IMR-90 (cell line): ENCODE measurements around the gene IL17RE. TPM values are rescaled to one million over a fixed set of nuclear protein-coding genes. Genes with fewer than 3 reads are reported as not detected.

Experiments used
- ATAC-seq: fragments of 200-7000 bp; cut with Tn5 transposase; 2 replicates; pipeline ENCODE4 v1.9.1; 2020; ENCODE audit warnings: low read depth, mild to moderate bottlenecking, moderate library complexity
- BruUV-seq: library from RNA; stranded (reverse); fragments of 400-500 nt; replicated peaks from 2 replicates; lab custom pipeline; 2021; lab: Mats Ljungman, UMichigan
- CTCF ChIA-PET: fragments of 300-600 bp; formaldehyde crosslinking; extraction: SDS; loops from one replicate; lab custom pipeline; 2021; ENCODE audit warnings: antibody characterized with exemption; lab: Yijun Ruan, JAX
- POLR2A ChIA-PET: fragments of 300-600 bp; sonication (Branson Sonifier 250); formaldehyde crosslinking; loops from one replicate; lab custom pipeline; 2022; ENCODE audit warnings: antibody characterized with exemption; ENCODE audit not compliant: unreplicated experiment; lab: Charles Lee
- DNase-seq: peaks from one replicate; pipeline ENCODE4 v3.0.0; 2013
- H2AFZ ChIP-seq: replicated peaks from 2 replicates; pipeline ENCODE3; 2013; ENCODE audit warnings: low read length, mild to moderate bottlenecking; ENCODE audit not compliant: poor library complexity
- H2AK5ac ChIP-seq: 2 replicates; pipeline ENCODE4 v1.6.1; 2013; ENCODE audit warnings: low read depth, low read length, inconsistent platforms
- H2AK9ac ChIP-seq: replicated peaks from 2 replicates; pipeline ENCODE3; 2013; ENCODE audit warnings: mild to moderate bottlenecking, low read depth, low read length, moderate library complexity; ENCODE audit not compliant: poor library complexity
- H2BK120ac ChIP-seq: 2 replicates; pipeline ENCODE4 v1.6.1; 2013; ENCODE audit warnings: low read depth, low read length, inconsistent platforms
- H2BK15ac ChIP-seq: 3 replicates; pipeline ENCODE4 v1.6.1; 2013; ENCODE audit warnings: low read depth, low read length, inconsistent platforms
- H2BK20ac ChIP-seq: 2 replicates; pipeline ENCODE4 v1.6.1; 2013; ENCODE audit warnings: low read depth, mild to moderate bottlenecking, inconsistent platforms, low read length, moderate library complexity
- H2BK5ac ChIP-seq: 2 replicates; pipeline ENCODE4 v1.6.1; 2013; ENCODE audit warnings: mild to moderate bottlenecking, low read depth, low read length, inconsistent platforms; ENCODE audit not compliant: poor library complexity, severe bottlenecking
- H3K14ac ChIP-seq: replicated peaks from 2 replicates; pipeline ENCODE4 v1.6.1; 2013; ENCODE audit warnings: low read depth, low read length, inconsistent platforms
- H3K18ac ChIP-seq: 2 replicates; pipeline ENCODE4 v1.6.1; 2013; ENCODE audit warnings: low read depth, low read length, control low read depth
- H3K23ac ChIP-seq: 2 replicates; pipeline ENCODE4 v1.6.1; 2013; ENCODE audit warnings: low read depth, low read length, inconsistent platforms
- H3K27ac ChIP-seq: 2 replicates; pipeline ENCODE4 v1.5.1; 2013; ENCODE audit warnings: mild to moderate bottlenecking, control low read depth, low read length; ENCODE audit not compliant: insufficient read depth
- H3K27me3 ChIP-seq: 2 replicates; pipeline ENCODE4 v1.6.1; 2013; ENCODE audit warnings: low read length; ENCODE audit not compliant: control insufficient read depth, insufficient read depth
- H3K36me3 ChIP-seq: 2 replicates; pipeline ENCODE4 v1.6.1; 2013; ENCODE audit warnings: low read length, mixed read lengths; ENCODE audit not compliant: control insufficient read depth, insufficient read depth
- H3K4ac ChIP-seq: 2 replicates; pipeline ENCODE4 v1.6.1; 2013; ENCODE audit warnings: low read depth, low read length, inconsistent platforms
- H3K4me1 ChIP-seq: 2 replicates; pipeline ENCODE4 v1.6.1; 2013; ENCODE audit warnings: low read length, mixed read lengths; ENCODE audit not compliant: control insufficient read depth, insufficient read depth
- H3K4me2 ChIP-seq: 2 replicates; pipeline ENCODE4 v1.6.1; 2013; ENCODE audit warnings: low read depth, mild to moderate bottlenecking, control low read depth, low read length, moderate library complexity
- H3K4me3 ChIP-seq: 2 replicates; pipeline ENCODE4 v1.5.1; 2013; ENCODE audit warnings: low read depth, mild to moderate bottlenecking, control low read depth, low read length, moderate library complexity; ENCODE audit not compliant: insufficient read depth
- H3K56ac ChIP-seq: 2 replicates; pipeline ENCODE4 v1.6.1; 2013; ENCODE audit warnings: low read length, inconsistent platforms; ENCODE audit not compliant: insufficient read depth; ENCODE audit errors: extremely low read depth
- H3K79me1 ChIP-seq, 2 experiments: 2 replicates each; pipeline ENCODE4 v1.6.1; 2013; ENCODE audit warnings: low read length in 2 of 2, inconsistent platforms in 1 of 2, low read depth in 1 of 2
- H3K9ac ChIP-seq: 2 replicates; pipeline ENCODE4 v1.6.1; 2013; ENCODE audit warnings: low read depth, low read length, control low read depth
- H3K9me1 ChIP-seq: 2 replicates; pipeline ENCODE4 v1.6.1; 2013; ENCODE audit warnings: low read length, inconsistent platforms; ENCODE audit not compliant: insufficient read depth
- H3K9me3 ChIP-seq: 2 replicates; pipeline ENCODE4 v1.6.1; 2013; ENCODE audit warnings: low read length; ENCODE audit not compliant: control insufficient read depth, insufficient read depth
- H4K20me1 ChIP-seq: 2 replicates; pipeline ENCODE4 v1.6.1; 2013; ENCODE audit warnings: low read length, inconsistent platforms; ENCODE audit not compliant: insufficient read depth
- H4K5ac ChIP-seq: 2 replicates; pipeline ENCODE4 v1.6.1; 2013; ENCODE audit warnings: mild to moderate bottlenecking, low read depth, low read length, control low read depth
- H4K8ac ChIP-seq, 2 experiments: 2 replicates each; pipeline ENCODE4 v1.6.1; 2013; ENCODE audit warnings: low read depth in 2 of 2, low read length in 2 of 2, control low read depth in 1 of 2, inconsistent platforms in 1 of 2
- H4K91ac ChIP-seq: 2 replicates; pipeline ENCODE4 v1.6.1; 2013; ENCODE audit warnings: low read depth, low read length, inconsistent platforms; ENCODE audit not compliant: insufficient read depth
- CHD1 ChIP-seq: IDR thresholded peaks from 2 replicates; pipeline ENCODE4 v1.6.1; 2012; ENCODE audit warnings: low read depth, low read length, improper control_type of control experiment
- FOS ChIP-seq: fragments of 150-350 bp; IDR thresholded peaks from 2 replicates; pipeline ENCODE4 v1.6.1; 2016; ENCODE audit warnings: low read depth, low read length
- MAFK ChIP-seq: IDR thresholded peaks from 2 replicates; pipeline ENCODE4 v1.6.1; 2012; ENCODE audit warnings: low read depth, low read length, improper control_type of control experiment
- MAZ ChIP-seq: IDR thresholded peaks from 2 replicates; pipeline ENCODE4 v1.6.1; 2012; ENCODE audit warnings: low read depth, mild to moderate bottlenecking, low read length, improper control_type of control experiment, moderate library complexity, borderline replicate concordance
- MXI1 ChIP-seq: IDR thresholded peaks from 2 replicates; pipeline ENCODE4 v1.6.1; 2012; ENCODE audit warnings: low read depth, mild to moderate bottlenecking, low read length, moderate library complexity, borderline replicate concordance
- NFE2L2 ChIP-seq: fragments of 150-350 bp; IDR thresholded peaks from 2 replicates; pipeline ENCODE4 v1.6.1; 2016; ENCODE audit warnings: low read depth, mild to moderate bottlenecking, low read length
- POLR2A ChIP-seq: IDR thresholded peaks from 2 replicates; pipeline ENCODE4 v1.6.1; 2012; ENCODE audit warnings: mild to moderate bottlenecking, low read depth, low read length
- RAD21 ChIP-seq: IDR thresholded peaks from 2 replicates; pipeline ENCODE4 v1.6.1; 2012; ENCODE audit warnings: low read length, improper control_type of control experiment
- RFX5 ChIP-seq: IDR thresholded peaks from 2 replicates; pipeline ENCODE4 v1.8.0; 2012; ENCODE audit warnings: low read depth, mild to moderate bottlenecking, low read length, moderate library complexity
- SMC3 ChIP-seq: fragments of 150-350 bp; IDR thresholded peaks from 2 replicates; pipeline ENCODE4 v1.6.1; 2016; ENCODE audit warnings: low read depth, mild to moderate bottlenecking, antibody characterized with exemption, low read length, moderate library complexity
- WGBS, 2 experiments: methylation state at CpG; one replicate each; pipeline versions ENCODE4 v1.1.5 to v1.1.7; 2013; ENCODE audit warnings: missing lambda C conversion rate in 2 of 2; ENCODE audit not compliant: insufficient read length in 1 of 2; ENCODE audit errors: extremely low coverage in 2 of 2; 5-methylcytosine and 5-hydroxymethylcytosine counted together
- dilution Hi-C: fragments of 300-500 bp; cut with HindIII; formaldehyde crosslinking; loops from one replicate; pipeline ENCODE4 v1.14.3; 2018; ENCODE audit warnings: low sequenced_read_pairs; ENCODE audit not compliant: unreplicated experiment
- in situ Hi-C: fragments of 300-500 bp; cut with MboI; formaldehyde crosslinking; loops from 3 replicates; pipeline ENCODE4 v1.14.3; 2019; ENCODE audit warnings: low sequenced_read_pairs, inconsistent platforms, mixed read lengths
- intact Hi-C: fragments of 100-400 bp; cut with micrococcal nuclease; formaldehyde crosslinking; loops from 2 replicates; pipeline ENCODE4 v1.10.0; 2022
- polyA plus RNA-seq, 3 experiments: library from polyadenylated mRNA; depleted of rRNA; stranded (reverse); fragments of >200 nt; gene quantifications; 2 replicates each; pipeline ENCODE4 v1.2.3, GENCODE V29; 2012; ENCODE audit warnings: low replicate concordance in 1 of 3
- total RNA-seq: library from RNA; depleted of rRNA; stranded (reverse); fragments of >200 nt; gene quantifications from 2 replicates; pipeline ENCODE4 v1.2.3, GENCODE V29; 2012
- TF ChIP-seq, protein P1 (sequence below): fragments of 150-350 bp; IDR thresholded peaks from 2 replicates; pipeline ENCODE4 v1.6.1; 2017; ENCODE audit warnings: mild to moderate bottlenecking, antibody characterized with exemption, low read length, low read depth
- TF ChIP-seq, protein P2 (sequence below): fragments of 150-350 bp; IDR thresholded peaks from 2 replicates; pipeline ENCODE4 v1.6.1; 2016; ENCODE audit warnings: low read depth, mild to moderate bottlenecking, low read length, moderate library complexity, borderline replicate concordance
- TF ChIP-seq, protein P3 (sequence below): conservative IDR thresholded peaks from 2 replicates; pipeline ENCODE4 v1.5.1; 2012; ENCODE audit warnings: mild to moderate bottlenecking, low read depth, low read length, improper control_type of control experiment

The IL17RE gene
- total and polyA plus RNA-seq, 2 of the 4 experiments (the other 2 are of a cell fraction), result 0.90 to 7.2 TPM

DNA sequence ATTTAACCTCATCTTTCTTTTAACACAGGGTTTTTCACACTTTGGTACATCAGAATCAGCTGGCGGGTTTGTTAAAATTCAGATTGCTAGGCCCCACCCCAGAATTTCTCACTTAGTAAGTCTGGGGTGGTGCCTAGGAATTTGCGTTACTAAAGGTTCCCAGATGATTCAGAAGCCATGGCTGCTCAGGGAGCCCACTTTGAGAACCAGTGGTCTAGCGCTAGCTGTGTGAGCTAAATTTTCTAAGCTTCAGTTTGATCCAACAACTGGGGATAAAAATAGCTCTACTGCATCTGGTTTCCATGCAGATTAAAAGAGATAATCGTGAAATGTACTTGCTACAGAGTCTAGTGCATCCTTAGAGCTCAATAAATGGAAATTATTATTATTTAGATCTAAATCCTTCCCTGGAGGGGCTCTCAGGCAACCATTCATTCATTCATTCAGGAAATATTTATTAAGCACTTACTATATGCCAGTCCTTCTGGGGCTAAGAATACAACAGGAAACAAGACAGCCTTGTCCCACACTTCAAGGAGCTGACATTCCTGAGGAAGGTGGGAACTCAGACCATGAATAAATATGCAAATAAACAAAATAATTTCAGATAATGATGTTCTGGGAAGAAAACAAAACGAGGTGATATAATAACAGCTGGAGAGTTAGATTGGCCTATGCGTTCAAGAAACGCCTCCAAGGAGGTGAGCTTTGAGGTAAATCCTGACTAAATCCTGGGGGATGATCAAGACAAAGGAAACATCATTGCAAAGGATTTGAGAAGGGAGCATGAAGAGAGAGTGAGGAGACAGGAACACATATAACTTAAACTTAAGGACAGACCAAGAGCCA lies 18.7 kb upstream of the IL17RE start:
- H3K79me1 ChIP-seq, result no peaks in the 10 kb centered on the region
- peak overlapping the region; percentile 13; the same call in 1 of the 3 replicates for H2BK15ac ChIP-seq
- no peak overlapping the region for H3K27ac ChIP-seq
- H3K27me3 ChIP-seq, result no peaks in the 10 kb centered on the region
- dilution Hi-C loops (no loop called here), intact Hi-C loops (no loop called here), in situ Hi-C loops (no loop called here)
- DNase-seq, result peak; percentile 27
- H4K20me1 ChIP-seq, result no peaks in the 10 kb centered on the region
- POLR2A ChIA-PET, result interaction anchor here (1.0 kb wide), 1 partner anchor 10 kb away, joined by 3 read pairs; no protein-coding TSS in a partner anchor
- H3K9ac ChIP-seq, result no peak overlapping the region
- H3K9me1 ChIP-seq, result no peaks in the 10 kb centered on the region
- TF ChIP-seq CHD1 (no peak), FOS (no peak), MXI1 (no peak), POLR2A (no peak), RAD21 (no peak), MAZ (no peak), SMC3 (no peak), MAFK (no peak), NFE2L2 (no peak), RFX5 (no peak)
- TF ChIP-seq, protein P1, sequence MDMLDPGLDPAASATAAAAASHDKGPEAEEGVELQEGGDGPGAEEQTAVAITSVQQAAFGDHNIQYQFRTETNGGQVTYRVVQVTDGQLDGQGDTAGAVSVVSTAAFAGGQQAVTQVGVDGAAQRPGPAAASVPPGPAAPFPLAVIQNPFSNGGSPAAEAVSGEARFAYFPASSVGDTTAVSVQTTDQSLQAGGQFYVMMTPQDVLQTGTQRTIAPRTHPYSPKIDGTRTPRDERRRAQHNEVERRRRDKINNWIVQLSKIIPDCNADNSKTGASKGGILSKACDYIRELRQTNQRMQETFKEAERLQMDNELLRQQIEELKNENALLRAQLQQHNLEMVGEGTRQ, result no peak
- TF ChIP-seq, protein P2, sequence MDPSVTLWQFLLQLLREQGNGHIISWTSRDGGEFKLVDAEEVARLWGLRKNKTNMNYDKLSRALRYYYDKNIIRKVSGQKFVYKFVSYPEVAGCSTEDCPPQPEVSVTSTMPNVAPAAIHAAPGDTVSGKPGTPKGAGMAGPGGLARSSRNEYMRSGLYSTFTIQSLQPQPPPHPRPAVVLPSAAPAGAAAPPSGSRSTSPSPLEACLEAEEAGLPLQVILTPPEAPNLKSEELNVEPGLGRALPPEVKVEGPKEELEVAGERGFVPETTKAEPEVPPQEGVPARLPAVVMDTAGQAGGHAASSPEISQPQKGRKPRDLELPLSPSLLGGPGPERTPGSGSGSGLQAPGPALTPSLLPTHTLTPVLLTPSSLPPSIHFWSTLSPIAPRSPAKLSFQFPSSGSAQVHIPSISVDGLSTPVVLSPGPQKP, result no peak
- TF ChIP-seq, protein P3, sequence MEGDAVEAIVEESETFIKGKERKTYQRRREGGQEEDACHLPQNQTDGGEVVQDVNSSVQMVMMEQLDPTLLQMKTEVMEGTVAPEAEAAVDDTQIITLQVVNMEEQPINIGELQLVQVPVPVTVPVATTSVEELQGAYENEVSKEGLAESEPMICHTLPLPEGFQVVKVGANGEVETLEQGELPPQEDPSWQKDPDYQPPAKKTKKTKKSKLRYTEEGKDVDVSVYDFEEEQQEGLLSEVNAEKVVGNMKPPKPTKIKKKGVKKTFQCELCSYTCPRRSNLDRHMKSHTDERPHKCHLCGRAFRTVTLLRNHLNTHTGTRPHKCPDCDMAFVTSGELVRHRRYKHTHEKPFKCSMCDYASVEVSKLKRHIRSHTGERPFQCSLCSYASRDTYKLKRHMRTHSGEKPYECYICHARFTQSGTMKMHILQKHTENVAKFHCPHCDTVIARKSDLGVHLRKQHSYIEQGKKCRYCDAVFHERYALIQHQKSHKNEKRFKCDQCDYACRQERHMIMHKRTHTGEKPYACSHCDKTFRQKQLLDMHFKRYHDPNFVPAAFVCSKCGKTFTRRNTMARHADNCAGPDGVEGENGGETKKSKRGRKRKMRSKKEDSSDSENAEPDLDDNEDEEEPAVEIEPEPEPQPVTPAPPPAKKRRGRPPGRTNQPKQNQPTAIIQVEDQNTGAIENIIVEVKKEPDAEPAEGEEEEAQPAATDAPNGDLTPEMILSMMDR, result no peak
- H2BK5ac ChIP-seq, result peak overlapping the region; percentile 33
- BruUV-seq, result no TSS peak
- H4K5ac ChIP-seq, result peak overlapping the region; percentile 42; the same call in 1 of the 2 replicates
- peak overlapping the region; percentile 42 for H2BK20ac ChIP-seq
- H2AFZ ChIP-seq, result peak overlapping the region; percentile 58
- H4K8ac ChIP-seq, result peak overlapping the region in 1 of 2 experiments; percentile 81; a peak in 2 of 4 replicates
- no peak overlapping the region for H2AK9ac ChIP-seq
- H3K36me3 ChIP-seq, result no peaks in the 10 kb centered on the region
- H3K56ac ChIP-seq, result no peak overlapping the region
- H2AK5ac ChIP-seq, result peak overlapping the region; percentile 16; the same call in 1 of the 2 replicates
- peak overlapping the region; percentile 38; the same call in 1 of the 2 replicates for H3K18ac ChIP-seq
- H3K4me1 ChIP-seq, result peaks cover 6% of the 10 kb centered on the region
- no peak overlapping the region for H3K23ac ChIP-seq
- H3K4me2 ChIP-seq, result peak overlapping the region; percentile 48; the same call in 1 of the 2 replicates
- H3K9me3 ChIP-seq, result no peaks in the 10 kb centered on the region
- H3K14ac ChIP-seq, result no peak overlapping the region; the same call in 1 of the 2 replicates
- peak overlapping the region; percentile 30; the same call in 1 of the 2 replicates for H3K4ac ChIP-seq
- no peak overlapping the region for H3K4me3 ChIP-seq
- H4K91ac ChIP-seq, result peak overlapping the region; percentile 62; the same call in 1 of the 2 replicates
- peak overlapping the region; percentile 80 for H2BK120ac ChIP-seq
- WGBS, 2 experiments, result 100% methylated on average over 1 of the region's 7 CpGs; no CpG with 5 or more reads in 1 of the 2 experiments
- ATAC-seq, result 0 out of 2 replicates have a peak, but pooled peaks have one; percentile 22
- CTCF ChIA-PET, result interaction anchor here (0.7 to 1.2 kb wide), 3 partner anchors 13 to 62 kb away, joined by 3 to 4 read pairs (median 4); no protein-coding TSS in a partner anchor
